GM19468 (cell line): Measurements from ENCODE around the gene DIRAS1.
A peak's percentile ranks its signal among the peaks of the same experiment; 100 is the strongest.

Experiments used
- ATAC-seq: cut with Tn5 transposase; IDR thresholded peaks from one replicate; pipeline ENCODE4 v1.9.1; 2021; ENCODE audit warnings: mild to moderate bottlenecking, moderate library complexity, moderate number of reproducible peaks; ENCODE audit not compliant: unreplicated experiment; ENCODE audit errors: extremely low read depth

The DIRAS1 gene

DNA sequence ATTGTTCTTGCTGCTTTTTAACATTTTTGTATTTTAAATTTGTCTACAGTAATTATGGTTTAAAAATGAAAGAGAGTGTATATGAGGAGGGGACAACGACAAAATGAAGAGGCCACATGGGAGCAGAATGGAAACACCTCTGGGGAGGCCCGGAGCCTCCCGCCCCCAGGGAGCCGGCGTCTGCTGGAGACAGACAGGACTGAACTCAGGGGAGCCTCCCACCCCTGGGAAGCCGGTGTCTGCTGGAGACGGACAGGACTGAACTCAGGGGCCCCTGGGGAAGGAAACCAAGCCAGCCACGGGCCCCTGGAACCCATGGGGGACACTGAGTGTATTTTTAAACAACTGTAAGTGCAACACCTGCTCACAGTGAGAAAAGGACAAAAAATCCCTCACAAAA is 35.3 kb upstream of the DIRAS1 start:
- ATAC-seq, result no peak

DNA sequence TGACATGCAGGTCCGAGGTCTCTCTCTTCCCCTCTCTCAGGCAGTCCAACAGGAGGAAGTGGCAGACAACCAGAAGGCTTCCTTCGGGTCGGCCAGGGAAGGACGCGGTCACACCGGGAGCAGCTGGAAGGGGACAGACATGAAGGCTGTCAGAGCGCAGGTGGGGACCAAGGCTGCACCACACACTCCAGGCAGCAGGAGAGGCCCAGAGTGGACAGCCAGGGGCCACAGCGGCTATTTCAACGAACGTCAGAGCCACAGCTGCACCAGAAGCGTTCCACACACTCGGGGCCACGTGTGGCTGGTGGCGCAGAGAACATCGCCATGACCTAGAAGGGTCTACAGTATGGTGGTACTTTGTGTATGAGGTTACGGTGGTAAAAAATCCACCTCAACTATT is 34.6 kb upstream of the DIRAS1 start:
- no peak for ATAC-seq

DNA sequence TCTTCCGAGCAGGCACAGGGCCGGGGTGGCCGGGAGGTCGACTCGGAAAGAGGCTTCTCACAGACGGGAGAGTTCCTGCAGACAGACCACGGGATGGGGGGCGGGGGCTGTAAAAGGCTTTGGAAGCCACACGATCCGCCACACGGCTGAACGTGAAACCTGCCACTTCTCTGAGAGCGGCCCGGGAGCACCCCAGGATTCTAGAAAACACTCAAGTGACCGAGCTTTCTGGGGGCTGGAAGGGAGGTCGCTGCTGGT is 34.2 kb upstream of the DIRAS1 start:
- no peak for ATAC-seq

DNA sequence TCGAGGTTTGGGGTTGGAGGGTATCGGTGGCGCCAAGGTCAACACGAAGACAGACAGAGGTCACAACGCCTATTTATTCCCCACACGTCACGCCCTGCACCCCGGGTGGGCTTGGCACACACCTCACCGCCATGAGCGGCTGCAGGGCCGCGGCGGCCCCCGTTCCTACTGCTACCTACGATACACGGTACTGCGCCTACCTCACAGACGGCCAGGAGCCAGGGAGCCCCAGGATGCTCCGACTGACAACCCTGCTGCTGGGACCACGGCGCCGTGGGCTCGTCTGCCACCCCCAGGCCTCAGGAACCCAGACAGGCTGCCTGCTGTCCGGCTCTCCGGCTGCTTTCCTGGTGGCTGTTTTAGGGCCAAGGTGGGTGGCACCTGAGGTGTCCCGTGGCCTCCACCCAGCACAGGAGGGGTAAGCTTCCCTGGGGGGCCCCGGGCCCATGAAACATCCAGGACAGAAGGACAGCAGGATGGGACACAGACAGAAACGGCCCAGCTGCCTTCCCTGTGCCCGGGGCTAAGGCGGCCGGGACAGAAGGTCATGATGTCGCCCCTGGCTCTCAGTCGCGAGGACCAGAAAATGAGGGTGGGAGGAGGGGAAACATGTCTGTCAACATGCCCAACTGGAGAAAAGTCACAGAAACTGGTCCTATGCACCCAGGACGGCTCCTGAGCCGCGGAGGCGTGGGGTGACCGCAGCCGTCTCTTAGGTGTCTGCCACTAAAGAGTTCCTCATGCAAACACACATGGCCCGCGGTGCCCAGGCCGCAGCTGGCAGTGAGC is 33.7 kb upstream of the DIRAS1 start:
- no peak for ATAC-seq

DNA sequence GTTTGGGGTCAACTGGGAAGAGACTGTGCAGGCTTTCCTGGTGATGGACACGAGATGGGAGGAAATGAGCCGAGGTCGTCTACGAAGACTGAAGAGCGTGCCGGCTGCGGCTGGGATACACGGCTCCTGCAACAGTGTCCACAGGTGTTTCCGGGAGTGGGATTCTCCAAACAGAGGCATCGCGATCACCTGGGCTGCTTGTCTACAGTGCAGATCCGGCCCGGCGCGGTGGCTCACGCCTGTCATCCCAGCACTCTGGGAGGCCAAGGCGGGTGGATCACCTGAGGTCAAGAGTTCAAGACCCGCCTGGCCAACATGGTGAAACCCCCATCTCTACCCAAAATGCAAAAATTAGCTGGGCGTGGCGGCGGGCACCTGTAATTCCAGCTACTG is 30.3 kb upstream of the DIRAS1 start:
- no peak for ATAC-seq

DNA sequence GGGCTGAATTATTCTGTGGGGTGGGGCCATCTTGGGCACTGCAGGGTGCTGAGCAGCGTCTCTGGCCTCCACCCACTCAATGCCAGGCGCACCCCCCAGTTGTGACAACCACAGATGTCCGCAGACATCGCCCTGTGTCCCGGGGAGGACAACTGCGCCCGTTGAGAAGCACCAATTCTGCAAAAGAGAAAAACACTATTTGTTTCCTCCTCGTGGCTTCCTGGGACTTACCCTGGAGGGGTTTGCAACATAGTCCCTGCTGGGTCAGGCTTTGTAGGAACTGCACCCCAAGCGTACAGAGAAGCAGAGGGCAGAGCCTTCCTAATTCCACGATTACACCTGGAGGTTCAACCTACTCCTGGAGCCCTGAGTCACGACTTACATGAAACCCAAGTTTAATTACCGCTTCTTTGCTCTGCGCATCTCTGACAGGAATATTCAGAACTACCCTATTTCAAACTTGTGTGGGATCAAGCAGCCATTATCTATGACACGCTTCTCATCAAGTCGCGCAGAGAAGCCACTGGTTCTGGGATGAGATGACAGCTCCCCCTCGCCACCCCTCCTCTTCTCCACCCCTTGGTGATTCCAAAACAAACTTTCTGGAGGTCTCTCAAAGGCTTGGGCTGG is 29.8 kb upstream of the DIRAS1 start:
- no peak for ATAC-seq

DNA sequence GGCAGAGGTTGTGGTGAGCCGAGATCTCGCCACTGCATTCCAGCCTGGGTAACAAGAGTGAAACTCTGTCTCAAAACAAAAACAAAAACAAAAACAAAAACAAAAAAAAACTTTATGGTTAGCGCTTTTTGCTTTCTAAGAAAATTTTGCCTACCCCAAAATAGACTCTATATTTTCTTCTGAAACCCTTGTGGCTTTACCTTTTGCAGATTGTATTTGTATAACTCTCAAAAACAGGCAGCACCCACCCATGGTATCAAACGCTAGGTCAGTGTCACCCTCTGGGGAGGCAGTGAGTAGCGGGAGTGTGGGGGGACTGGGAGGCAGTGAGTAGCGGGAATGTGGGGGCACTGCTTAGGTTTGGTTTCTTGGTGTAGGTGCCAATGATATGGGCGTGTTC is 26.2 kb upstream of the DIRAS1 start:
- ATAC-seq, result no peak

DNA sequence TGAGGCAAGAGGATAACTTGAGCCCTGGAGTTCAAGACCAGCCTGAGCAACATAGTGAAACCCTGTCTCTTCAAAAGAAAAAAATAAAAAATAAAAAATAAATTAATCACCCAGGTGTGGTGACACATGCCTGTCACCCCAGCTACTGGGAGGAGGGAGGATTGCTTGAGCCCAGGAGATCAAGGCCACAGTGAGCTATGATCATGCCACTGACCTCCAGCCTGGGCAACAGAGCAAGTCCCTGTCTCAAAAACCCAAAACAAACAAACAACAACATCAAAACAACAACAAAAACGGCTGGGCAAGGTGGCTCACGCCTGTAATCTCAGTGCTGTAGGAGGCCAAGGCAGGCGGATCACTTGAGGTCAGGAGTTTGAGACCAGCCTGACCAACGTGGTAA is 22.9 kb upstream of the DIRAS1 start:
- no peak for ATAC-seq

DNA sequence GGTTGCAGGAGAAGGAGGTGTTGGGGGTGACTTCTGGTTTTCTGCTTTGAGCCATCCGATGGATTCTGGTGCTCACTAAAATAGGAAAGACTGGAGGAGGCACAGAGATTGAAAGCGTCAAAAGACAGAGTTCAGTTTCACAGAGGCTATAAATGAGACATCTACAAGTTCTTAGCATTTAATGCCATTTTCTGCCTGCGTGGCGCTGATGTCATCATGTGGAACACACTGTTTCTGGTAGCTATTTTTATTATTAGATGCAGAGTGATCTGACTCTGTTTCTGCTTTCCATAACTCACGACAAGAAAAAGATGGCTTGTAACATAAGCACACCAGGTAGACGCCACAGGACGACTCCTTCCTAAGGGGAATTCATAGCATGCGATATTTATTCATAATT is 21.9 kb upstream of the DIRAS1 start:
- no peak for ATAC-seq

DNA sequence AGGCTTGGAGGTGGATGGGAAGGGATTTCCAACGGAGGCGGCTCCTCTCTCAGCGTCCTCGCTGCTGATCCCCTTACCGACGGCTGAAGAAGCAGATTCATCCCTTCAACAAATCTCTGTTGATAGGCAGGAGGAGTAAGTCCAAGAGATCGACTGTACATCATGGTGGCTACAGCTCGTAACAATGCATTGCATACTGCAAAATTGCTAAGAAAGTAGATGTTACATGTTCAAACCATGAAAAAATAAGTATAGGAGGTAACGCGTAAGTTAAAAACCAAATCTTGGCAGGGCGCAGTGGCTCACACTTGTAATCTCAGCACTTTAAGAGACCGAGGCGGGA is 19.1 kb upstream of the DIRAS1 start:
- no peak for ATAC-seq

DNA sequence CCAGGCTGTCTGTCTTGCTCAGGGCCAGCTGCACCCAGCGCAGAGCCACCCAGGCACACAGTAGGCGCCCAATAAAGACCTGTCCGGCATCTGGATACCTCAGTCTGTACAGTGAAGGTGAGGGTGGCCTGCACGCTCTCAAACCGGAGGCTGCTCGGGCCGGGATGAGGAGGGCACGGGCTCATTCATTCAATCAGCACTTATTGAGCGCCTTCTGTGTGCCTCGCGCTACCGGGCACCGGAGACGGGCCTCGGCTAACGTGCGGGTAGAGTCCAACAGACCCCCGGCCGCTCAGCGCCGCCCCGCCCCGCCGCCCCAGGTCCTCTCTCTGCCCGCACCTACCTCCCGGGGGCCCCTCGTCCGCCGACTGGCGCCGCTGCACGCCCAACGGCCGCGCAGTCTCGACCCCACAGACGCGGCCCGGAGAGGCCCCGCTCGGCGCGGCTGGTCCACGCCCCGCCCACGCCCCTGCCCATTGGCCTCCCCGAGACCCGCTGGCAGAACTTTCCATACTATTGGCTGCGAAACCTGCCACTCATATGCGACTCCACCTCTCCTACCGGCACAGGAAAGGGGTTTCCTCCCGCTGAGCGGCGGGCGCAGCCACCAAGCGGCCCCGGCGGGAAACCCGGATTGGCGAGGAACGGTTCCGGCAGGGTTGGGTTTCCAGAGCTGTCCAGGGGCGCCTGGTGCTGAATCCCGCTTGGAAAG is 18.6 kb upstream of the DIRAS1 start, which contains the start of gene SLC39A3:
Gene SLC39A3 (minus strand): TSS at position 416 of the 712 bp plus-strand sequence. CDS start 2,760 bp downstream, outside the sequence.
- peak; percentile 85 for ATAC-seq

DNA sequence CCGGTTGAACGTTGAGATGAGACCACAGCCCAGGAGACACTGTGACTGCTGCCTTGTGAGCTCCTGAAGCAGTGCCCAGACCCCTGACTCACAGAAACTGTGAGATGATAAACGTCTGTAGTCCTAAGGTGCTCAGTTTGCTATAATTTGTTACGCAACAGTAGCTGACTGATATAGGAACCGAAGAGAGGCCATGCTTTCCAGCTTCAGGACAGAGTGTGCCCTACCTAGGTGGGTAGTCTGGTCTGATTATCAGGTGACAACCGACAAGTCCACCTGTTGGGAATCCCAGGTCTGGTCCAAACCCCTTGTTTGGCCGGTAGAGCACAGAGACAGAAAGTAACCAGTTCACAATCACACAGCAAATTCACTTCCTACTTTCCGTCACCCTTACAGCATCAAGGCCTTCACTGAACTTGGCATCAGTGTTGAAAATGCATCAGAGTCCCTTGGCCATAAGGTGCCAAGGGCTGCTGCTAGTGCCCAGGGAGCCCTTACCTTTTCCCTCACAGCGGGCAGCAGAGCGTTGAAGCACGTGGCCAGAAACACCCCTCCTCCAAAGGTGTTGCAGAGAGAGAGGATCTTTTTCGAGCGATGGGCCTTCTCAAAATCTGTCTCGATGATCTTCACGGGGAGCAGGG is 15.5 kb upstream of the DIRAS1 start:
- ATAC-seq, result no peak

DNA sequence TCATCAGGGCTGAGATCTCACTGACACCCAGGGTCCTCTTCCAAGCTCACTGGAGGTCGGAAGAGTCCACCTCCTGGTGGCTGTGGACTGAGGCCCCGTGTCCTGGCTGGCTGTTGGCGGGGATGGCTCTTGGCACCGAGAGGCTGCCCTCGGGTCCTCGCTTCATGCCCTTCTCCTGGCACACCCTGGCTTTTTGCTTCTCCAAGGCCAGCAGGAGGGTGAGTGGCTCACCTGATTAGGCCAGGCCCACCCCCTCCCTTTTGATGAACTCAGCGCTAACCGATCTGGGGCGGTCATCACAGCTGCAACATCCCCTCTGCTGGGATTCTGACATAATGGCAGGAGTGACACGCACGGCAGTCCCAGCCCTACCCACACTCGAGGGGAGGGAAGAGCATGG is 14.2 kb upstream of the DIRAS1 start:
- ATAC-seq, result no peak

DNA sequence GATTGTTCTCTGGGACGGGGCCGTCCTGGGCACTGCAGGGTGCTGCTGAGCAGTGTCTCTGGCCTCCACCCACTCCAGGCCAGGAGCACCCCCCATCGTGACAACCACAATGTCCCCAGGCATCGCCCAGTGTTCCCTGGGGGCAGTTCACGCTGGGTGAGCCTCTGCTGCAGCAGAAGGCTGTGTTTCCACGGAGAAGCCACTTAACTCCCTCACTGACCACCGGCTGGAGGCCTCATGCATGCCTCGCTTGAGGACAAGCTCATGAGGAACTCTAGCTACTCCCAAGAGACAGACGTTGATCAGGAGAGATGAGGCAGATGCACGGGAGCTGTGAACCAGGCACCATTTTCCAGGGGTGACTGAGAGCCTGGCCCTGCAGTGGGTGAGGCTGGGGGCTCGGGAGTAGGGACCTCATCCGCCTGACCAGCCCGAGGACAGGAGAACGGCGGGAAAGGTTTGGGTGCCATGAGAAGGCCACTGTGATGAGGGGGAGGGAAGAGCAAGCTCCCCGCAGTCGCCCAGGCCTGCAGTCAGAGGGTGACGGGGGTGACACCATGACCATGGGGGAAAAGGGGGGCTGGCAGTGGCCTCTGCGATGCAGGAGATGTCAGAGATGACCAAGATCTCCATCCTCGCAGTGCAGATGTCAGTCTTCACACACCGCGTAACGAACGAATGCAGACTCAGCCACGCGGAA is 13.6 kb upstream of the DIRAS1 start:
- no peak for ATAC-seq

DNA sequence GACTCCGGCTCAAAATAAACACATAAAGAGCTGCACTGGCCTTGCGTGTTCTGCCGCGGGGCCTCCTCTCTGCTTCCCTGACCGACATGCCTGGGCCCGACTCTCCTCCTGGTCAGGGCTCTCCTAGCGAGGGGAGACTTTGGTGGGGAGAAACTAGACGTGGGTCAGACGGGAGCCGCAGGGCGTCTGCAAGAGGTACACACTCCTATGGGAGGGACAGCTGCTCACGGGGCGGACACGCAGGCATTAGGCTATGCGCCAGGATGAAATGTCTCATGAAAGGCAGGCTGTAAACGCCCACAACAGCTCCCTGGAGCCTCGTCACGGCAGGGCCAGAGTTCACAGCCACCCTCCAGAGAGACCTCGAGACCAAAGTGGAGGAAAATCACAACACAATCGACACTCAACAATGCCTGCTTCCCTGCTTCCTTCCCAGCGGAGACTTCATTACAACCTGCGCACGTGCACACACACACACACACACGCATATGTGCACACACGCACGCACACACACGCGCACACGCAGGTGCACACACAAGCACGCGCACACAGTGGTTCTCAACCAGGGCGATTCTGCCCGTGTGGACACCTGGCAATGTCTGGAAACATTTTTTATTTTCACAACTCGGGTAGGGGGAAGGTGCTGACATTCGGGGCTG is 12.9 kb upstream of the DIRAS1 start:
- no peak for ATAC-seq

DNA sequence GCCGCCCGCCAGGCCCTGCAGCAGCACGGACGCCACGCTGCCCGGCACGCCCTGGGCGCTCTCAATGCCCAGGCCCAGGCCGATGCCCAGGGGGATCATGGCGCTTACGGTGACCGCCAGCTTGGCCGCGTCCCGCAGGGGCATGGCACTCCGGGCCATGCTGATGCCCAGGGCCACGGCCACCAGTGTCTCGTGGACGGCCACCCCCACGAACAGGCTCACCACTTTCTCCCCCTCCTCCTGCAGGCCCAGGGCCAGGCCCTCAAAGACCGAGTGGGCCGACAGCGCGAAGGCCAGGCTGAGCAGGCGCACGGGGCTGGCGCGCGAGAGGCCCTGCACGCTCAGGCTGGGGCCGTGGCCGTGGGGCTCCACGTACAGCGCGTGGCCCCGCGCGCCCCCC is 11.7 kb upstream of the DIRAS1 start:
- ATAC-seq, result no peak

DNA sequence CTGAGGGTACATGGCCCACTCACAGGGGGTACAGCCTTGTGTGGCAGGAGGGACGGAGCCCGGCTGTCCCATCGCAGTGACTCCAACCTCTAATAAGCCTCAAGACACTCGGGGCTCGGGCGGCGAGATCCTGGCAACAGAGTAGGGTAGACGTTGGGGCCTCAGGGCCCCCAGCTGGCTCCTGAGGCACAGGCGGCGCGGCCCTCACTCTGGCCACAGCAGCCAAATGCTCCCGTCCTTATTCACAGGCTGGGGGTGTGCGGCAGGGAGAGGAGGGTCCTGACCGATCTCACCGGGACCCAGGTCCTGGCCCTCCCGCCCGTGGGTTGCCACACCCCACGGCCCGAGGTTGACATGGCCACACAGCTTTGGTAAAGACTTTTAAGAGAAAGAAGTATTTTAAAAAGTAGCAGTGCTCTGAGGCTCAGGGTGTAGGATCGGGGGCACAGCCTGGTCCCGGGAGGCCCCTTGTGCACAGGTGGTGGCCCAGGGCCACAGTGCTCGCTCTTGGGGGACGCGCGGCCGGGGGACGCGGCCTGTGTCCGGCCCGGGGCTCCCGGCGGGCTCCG is 11.1 kb upstream of the DIRAS1 start:
- no peak for ATAC-seq

DNA sequence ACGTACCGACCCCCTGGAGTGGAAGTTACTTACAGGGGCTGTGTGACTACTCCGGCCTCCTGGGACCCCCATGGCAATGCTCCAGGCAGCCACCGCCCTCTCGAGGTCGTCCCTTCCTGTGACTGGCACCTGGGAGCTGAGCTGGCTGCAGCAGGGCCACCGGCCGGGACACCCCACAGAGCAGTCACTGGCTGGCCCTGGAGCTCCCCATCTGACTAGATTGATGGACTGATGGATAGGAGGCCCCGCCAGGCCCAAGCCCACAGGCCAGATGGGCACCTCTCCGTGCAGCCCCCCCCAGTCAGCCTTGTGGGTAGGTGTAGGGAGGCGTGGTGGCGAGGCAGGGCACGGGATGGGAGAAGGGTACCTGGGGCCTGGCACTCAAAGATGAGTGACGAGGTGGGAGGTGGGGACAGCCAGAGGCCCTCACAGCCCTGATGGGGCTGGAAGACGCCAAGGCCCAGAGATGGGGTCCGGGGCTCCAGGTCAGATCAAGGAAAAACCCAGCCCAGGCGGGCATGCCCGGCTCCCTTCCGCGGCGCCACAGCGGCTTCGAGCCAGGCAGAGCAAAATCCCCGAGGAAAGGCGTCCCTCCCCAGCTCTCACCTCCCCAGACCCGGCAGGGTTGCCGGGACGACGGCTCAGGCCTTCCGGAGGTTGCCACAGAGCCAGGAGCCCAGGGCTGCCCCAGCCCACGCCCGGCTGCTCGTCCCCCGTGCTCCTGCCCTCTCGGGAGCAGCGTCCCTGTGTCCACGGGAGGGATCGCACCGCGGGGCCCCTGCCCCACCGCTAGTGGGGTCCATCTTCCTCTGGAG is 10.2 kb upstream of the DIRAS1 start:
- no peak for ATAC-seq
